ENCODE measurements around the gene NUPR1. TPM values are rescaled to one million over a fixed set of nuclear protein-coding genes. Genes with fewer than 3 reads are reported as not detected.
"Not testable (repeated sequence)": the region's sequence is repeated elsewhere in the genome, so short reads cannot be mapped to it uniquely, and the experiment has no call there.

The NUPR1 gene
- total RNA-seq, 1 donor from 2014 or later: 127 TPM

DNA sequence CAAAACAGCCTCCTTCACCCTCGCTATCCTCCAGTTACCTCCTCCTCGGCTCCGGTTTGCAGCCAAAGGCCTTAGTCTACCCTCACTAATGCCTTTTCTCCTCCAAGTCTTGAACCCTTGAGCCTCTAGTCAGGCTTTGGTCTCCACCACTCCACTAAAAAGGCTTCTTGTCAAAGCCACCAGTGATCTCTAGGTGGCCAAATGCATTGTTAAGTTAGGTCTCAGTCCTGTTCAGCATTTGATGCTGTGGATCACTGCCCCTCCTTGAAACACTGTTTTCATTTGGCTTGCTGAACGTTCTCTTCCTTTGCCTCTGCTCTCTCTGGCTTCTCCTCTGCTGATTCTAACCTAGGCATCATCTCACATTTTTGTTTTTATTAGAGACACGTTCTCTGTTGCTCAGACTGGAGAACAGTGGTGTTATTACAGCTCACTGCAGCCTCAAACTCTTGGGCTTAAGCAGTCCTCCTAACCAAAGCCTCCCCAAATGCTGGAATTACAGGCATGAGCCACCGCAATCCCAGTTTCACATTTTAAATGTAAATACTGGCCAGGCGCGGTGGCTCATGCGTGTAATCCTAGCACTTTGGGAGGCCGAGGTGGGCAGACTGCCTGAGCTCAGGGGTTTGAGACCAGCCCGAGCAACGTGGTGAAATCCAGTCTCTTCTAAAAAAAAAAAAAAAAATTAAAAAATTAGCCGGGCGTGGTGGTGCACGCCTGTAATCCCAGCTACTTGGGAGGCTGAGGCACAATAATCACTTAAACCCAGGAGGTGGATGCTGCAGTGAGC, 16.1 kb upstream of the NUPR1 start:
- no peak for DNase-seq (ENCODE audit: low spot score)

DNA sequence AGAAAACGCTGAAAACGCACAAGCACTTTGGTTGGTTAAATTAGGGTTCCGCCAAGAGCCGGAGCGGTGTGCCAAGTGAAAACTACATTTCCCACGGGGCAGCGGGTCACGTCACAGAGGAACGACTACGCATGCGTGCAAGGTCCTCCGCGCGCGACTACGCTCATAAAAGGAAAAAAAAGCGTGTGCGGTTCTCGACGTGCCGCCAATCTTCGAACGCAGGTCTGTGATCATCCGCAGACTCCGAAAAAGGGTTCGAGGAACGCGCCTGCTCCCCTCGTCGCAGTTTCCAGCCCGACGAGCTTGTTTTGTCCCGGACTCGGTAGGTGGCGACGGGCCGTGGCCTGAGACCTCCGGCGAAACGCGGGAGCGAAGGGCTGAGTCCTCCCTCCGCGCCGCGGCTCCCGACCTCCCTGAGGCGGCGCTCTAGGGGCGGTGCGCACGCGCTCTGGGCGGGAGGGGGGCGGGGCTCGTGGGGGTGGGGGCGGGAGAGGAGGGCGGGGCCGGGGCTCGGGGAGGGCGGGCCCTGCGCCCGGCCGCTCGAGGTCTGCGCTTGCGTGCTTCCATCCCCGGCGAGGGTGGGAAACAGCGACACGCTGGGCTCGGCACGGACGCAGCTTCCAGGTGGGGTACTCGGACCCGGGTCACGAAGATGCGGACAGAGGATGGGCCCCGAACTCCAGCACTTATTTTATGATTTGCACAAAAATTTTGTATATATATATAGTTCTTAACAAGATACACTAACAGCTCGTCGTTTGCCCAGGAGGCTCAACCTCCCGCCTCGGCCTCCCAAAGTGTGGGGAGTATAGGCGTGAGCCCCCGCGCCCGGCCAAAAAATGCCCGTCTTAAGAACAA, 15.2 kb upstream of the NUPR1 start, which contains the start of gene SGF29:
SGF29 (plus strand) TSS at position 145 of the 858 bp plus-strand sequence. CDS start 27,150 bp downstream, outside the sequence.
- peak; percentile 95 for DNase-seq (ENCODE audit: low spot score)

DNA sequence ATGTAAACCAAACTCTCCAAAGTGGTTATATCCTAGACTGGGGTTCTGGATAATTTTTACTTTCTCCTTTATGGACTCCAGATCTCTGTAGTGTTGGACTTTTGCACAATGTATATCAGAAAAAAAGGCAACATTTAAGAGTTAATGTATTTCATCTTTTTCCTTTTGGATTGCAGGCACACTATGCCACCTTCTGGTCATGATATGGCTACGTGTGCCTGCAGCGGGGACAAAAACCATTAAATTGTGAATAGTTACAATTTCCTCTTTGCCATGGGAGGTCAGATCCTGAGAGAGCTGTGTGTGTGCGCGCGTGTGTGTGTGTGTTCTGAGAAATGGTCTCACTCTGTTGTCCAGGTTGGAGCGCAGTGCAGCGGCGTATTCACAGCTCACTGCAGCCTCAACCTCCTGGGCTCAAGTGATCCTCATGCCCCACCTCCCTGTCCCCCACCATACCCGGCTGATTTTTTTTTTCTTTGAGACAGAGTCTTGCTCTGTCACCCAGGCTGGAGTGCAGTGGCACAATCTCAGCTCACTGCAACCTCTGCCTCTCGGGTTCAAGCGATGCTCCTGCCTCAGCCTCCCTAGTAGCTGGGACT, 10.6 kb upstream of the NUPR1 start:
- DNase-seq (ENCODE audit: low spot score): no peak

DNA sequence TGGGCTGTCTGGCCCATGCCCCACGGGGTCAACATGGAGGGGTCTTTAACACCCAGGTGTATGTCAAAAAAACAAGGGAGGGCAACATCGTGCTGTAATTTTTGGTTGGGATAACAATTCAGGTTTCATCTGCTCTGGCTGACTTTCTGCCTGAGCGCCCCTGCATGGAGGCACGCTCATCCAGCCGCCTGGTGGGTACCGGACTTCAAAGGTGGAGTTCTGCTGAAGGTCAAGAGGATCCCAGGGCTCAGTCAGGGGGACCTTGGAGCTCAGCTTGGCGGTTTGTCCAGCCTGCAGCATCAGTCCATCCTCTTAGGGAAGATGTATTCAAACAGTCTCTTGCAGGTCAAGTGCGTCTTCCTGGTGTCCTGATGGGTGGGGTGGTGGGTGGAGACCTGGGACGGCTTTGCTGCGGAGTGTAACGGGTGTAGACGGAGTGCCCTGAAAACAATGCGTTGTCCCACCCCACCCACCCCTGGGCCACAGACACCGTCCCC, 9.6 kb upstream of the NUPR1 start:
- no peak for DNase-seq (ENCODE audit: low spot score)

DNA sequence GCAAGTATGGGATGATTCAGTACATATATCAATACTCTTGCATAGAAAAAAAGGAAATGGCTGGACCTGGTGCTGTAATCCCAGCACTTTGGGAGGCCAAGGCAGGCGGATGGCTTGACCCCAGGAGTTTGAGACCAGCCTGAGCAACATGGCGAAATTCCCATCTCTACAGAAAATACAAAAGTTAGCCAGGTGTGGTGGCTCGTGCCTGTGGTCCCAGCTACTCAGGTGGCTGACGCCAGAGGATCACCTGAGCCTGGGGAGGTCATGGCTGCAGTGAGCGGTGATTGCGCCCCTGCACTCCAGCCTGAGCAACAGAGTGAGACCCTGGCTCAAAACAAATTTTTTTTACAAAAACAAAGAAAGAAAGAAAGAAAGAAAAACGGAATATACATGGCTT, 7.9 kb upstream of the NUPR1 start:
- no peak for DNase-seq (ENCODE audit: low spot score)

DNA sequence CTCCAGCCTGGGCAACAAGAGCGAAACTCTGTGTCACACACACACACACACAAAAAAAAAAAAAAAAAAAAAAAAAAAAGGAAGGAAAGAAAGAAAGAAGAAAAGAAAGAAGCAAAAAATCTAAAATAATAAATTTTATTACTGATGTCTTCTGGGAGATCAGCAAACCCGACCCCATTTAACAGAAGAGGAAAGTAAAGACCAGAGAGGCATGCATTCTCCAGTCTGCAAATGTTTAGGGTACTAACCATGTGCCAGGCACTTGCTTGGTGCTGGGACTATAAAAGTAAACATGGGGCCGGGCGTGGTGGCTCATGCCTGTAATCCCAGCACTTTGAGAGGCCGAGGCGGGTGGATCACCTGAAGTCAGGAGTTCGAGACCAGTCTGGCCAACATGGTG, 7.2 kb upstream of the NUPR1 start:
- not testable (repeated sequence) for DNase-seq (ENCODE audit: low spot score)

DNA sequence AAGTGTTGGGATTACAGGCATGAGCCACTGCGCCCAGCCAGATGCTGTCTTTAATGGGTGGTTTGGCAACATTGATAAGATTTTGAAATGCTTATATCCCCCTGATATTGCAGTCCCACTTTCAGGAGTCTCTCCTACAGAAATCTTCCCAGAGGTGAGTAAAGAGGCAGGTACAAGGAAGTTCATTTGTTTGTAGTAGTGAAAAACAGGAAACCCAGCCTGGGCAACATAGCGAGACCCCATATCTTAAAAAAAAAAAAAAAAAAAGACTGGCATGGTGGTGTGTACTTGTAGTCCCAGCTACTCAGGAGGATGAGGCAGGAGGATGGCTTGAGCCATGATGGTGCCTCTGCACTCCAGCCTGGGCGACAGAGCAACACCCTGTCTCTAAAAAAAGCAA, 6.2 kb upstream of the NUPR1 start:
- no peak for DNase-seq (ENCODE audit: low spot score)

DNA sequence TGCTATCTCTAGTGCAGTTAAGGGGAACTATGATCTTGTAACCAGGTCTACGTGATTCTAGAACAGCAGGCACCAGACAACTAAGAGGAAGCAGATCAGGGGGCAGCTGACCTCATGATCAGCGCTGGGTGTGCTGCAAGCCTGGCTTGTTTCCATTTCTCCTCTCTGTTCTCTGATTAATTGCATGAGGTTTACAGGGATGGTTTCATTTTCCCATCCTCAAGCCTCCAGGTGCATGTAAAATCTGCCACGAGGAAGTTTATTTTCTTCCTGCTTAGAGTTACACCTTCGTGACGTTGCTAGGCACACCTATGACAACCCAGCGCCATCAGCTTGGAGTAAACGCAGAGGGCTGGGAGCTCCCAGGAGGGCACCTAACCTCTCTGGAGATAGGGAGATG, 4.3 kb upstream of the NUPR1 start:
- DNase-seq (ENCODE audit: low spot score): peak; percentile 60

DNA sequence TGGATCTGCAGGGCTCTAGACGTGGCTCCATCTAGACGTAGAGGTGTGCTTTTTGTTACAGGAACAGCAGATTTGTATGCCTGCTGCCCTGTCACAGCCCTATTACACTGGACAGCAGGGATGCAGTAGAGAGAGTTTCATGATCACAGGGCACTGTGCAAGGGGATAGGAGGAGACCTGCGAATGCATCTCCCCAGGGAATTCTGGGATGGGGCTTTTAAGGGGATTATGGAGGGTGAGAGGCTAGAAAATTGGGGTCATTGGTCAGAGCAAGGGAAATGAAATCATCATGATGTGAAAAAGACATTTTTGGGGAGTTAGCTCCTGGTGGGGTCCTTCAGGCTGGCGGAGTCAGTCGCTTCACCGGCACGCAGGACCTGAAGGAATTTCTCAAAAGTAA, 3.9 kb upstream of the NUPR1 start:
- DNase-seq (ENCODE audit: low spot score): no peak

DNA sequence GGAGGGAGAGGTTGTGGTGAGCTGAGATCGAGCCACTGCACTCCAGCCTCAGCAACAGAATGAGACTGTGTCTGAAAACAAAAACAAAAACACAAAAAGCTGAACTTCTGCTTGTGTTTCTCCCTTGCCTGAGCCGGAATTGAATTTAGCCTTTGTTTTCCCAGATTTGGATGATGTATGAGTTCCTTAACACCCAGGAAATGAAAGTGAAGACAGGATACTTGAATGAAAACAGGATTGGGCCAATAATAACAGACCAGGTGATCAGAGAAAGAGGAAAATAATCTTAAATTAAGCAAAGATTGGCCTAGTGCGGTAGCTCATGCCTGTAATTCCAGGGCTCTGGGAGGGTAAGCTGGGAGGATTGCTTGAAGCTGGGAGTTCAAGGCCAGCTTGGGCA, 1.6 kb upstream of the NUPR1 start:
- no peak for DNase-seq (ENCODE audit: low spot score)

DNA sequence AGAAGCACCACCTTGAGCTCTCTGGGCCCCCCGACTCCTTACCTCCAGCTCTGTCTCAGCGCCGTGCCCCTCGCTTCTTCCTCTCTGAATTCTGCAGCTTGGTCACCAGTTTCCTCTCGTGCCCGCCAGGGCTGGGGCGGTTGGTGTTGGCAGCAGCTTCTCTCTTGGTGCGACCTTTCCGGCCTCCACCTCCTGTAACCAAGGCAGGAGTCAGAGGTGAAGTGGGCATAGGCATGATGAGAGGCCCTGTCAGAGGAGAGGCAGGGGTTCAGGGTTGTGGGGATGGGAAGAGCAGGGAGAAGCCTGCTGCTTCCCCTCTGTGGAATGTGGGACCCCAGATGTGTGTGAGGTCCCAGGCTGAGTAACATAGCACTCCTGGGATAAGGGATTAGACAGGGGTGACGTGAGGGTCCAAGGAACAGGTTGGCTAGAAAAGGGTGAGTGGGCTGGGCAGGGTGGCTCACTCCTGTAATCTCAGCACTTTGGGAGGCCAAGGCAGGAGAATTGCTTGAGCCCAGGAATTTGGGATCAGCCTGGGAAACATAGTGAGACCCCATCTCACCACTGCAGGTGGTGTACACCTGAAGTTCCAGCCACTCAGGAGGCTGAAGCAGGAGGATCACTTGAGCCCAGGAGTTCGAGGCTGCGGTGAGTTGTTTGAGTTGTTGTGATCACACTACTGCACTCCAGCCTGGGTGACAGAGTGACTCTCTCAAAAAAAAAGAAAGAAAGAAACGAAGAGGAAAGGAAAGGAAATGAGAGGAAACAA, 626 bp downstream of the NUPR1 start:
- DNase-seq (ENCODE audit: low spot score): no peak

DNA sequence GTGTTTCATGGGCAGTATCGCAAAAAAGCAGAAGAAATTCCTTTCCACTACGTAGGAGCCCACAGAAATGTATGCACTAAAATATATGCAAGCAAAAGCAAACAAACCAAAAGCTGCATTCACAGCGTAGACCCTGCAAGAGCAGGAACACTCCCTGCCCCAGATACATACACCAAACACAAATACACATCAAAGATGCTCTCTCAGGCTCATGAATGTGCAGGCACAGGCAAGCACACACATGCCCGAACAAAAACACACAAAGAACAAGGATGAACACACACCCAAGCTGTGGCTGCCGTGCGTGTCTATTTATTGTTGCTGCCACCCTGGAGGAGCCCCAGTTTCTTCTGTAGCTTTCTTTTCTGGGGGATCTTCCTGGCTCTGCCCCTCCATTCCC, 1.7 kb downstream of the NUPR1 start:
- DNase-seq (ENCODE audit: low spot score): peak; percentile 75

DNA sequence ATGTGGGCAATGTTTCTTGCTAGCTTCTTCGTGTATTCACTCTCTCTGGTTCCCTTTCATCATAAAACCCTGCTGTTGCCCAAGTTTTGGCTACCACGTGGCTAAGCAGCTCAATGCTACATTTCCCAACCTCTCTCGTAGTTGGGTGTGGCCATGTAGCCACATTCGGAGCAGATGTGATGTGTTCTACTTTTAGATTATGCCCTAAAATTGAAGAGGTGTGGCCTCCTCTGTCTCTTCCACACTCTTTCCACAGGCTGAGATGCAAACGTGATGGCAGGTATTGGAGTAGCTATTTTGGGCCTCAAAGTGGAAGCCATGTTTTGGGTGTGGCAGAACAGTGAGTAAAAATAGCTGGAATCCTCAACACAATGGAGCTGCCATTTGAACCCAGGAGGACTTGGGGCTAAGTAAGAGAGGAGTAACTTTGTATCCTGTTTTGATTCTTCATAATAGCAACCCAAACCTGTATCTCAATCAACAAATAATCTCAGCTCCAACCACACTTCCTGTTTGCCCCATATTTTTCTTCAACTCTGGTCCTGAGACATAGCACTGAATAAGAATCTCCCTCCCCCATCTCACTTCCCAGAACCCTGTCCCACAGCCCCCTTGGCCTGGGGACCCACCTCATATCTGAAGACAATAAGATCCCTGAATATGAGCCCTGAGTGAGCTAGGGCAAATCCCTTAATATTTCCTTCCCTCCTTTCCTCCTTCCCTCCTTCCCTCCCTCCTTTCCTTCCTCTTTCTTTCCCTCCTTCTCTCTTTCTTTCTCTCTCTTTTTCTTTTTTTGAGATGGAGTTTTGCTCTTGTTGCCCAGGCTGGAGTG, 4.0 kb downstream of the NUPR1 start:
- DNase-seq (ENCODE audit: low spot score): no peak

DNA sequence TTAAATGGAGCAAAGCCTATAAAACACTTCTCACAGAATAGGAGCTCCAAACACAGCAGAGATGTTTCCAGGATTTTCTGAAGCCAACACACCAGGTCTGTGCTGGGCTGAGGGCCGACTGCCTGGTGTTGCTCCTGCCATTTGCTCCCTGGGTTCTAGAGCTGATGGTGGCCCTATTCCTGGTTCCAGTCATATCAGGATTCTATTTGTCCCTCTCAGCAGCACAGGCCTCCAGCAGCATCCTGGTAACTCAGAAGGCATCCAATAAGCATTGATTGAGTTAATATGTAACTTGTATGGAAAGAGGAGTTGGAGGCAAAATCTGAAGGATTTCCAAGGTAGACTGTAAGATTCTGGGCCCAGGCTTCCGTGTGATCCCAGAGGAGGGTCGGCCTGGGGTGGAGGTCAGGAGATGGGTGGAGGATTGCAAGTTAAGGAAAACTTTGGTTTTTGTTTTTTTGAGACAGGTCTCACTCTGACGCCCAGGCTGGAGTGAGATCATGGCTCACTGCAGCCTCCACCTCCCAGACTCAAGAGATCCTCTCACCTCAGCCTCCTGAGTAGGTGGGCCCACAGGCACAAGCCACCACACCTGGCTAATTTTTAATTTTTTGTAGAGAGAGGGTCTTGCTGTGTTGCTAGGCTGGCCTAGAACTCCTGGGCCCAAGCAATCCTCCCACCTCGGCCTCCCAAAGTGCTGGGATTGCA, 5.7 kb downstream of the NUPR1 start:
- no peak for DNase-seq (ENCODE audit: low spot score)

DNA sequence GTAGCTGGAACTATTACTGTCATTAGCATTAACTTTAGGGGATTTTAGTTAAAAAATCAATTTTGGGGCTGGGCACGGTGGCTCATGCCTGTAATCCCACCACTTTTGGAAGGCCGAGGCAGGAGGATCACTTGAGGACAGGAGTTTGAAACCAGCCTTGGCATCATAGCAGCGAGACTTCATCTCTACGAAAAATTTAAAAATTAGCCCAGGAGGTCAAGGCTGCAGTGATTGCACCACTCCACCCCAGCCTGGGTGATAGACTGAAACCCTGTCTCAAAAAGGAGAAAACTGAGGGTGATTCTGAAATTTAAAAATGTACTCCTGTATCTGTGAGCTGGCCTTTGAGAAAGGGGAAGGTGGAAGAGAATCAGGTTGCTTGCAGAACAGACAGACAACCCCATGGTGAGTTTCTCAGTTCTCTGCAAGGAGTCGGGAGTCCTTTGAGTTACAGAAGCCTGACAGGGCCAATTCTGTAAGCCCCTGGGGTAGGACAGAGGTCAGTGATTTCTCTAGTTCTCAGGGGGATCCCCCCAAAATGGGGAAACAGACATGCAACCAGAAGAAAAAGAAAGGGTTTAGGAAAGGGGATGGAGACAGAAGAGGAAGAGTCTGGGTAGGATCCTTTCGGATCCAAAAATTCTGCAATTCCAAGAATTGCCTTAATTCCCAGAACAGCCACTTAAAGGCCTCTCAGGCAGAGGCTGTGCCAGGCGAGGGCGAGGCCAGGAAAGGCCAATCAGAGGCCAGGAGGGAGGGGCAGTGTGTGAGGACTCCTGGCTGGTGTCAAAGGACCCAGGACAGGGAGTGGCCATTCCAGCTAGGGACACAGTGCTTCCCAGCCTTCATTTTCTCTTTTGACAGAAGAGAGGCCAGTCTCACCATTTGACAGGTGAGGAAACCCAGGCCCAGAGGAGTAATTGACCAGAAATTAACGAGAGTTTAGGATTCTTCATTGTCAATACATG, 6.7 kb downstream of the NUPR1 start:
- DNase-seq (ENCODE audit: low spot score): peak; percentile 79

DNA sequence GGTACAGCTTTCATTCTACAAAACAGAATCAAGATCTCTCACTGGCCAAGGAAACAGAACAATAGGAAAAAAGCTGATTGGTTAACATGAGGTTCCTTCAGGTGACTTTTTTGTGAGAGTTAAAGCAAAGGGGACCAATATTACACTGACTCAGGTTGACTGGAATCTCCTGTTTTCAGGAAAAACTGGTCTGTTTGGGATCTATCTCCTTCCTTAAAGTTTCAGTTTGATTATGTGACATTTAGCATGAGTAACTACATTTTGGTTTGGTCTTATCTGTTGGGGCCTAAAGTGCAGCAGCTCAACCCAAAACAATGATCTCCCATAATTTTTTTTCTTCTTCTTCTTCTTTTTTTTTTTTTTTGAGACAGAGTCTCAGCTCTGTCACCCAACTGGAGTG, 9.7 kb downstream of the NUPR1 start:
- DNase-seq (ENCODE audit: low spot score): no peak

DNA sequence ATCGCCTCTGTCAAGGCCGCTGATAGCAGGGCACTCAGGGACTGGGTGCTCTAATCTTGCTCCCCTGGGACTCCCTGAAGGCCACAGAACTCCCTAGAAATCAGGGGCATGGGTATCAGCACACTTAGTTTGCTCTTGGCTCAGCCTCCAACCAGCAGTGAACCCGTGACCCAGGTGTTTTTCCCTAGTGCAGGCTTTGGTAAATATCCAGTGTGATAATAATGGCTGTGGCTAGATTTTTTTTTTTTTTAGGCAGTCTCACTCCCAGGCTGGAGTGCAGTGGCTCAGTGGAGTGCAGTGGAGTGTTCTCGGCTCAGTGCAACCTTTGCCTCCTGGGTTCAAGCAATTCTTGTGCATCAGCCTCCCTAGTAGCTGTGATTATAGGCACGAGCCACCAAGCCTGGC, 10.3 kb downstream of the NUPR1 start:
- DNase-seq (ENCODE audit: low spot score): no peak

DNA sequence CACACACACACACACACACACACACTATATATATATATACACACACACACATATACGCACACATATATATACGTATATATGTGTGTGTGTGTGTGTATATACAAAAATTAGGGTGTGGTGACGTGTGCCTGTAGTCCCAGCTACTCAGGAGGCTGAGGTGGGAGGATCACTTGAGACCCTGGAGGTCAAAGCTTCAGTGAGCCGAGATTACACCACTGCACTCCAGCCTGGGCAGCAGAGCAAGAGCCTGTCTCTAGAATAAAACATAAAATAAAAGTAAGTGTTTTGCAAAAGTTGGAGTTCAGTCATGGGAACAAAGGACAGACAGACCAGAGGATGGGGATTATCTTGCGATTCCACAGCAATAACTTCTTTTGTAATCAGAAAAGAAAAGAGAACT, 10.8 kb downstream of the NUPR1 start:
- no peak for DNase-seq (ENCODE audit: low spot score)

Measured in ureter (tissue), 1 donor.